B cell (primary cell): ENCODE measurements around the gene MAGEH1. TPM values are rescaled to one million over a fixed set of nuclear protein-coding genes. Genes with fewer than 3 reads are reported as not detected.
A peak's percentile ranks its signal among the peaks of the same experiment; 100 is the strongest.

Source experiments
- ATAC-seq: fragments of 200-7000 bp; cut with Tn5 transposase; one replicate; pipeline ENCODE4 v1.10.0; 2021; ENCODE audit warnings: low read depth, mild to moderate bottlenecking, moderate number of reproducible peaks, moderate library complexity
- CTCF ChIA-PET: fragments of 350-600 bp; sonication (Branson Sonifier 250); formaldehyde crosslinking; loops from one replicate; lab custom pipeline; 2021; ENCODE audit warnings: antibody characterized with exemption, inconsistent platforms; lab: Charles Lee
- POLR2A ChIA-PET: fragments of 350-600 bp; sonication (Branson Sonifier 250); formaldehyde crosslinking; loops from one replicate; lab custom pipeline; 2021; ENCODE audit warnings: antibody characterized with exemption; lab: Charles Lee
- DNase-seq: peaks from one replicate; pipeline ENCODE4 v3.0.0; 2013
- H2AFZ ChIP-seq: 2 replicates; pipeline ENCODE4 v1.6.1; 2012; ENCODE audit warnings: mild to moderate bottlenecking, low read depth, low read length; ENCODE audit not compliant: insufficient read depth, poor library complexity, severe bottlenecking
- H3K27ac ChIP-seq, 2 donors: 1 replicate in 1 of 2; 2 replicates in 1 of 2; pipeline ENCODE4 v1.5.1; 2012 to 2013; ENCODE audit warnings: low read length in 2 of 2, mild to moderate bottlenecking in 2 of 2, moderate library complexity in 1 of 2
- H3K27me3 ChIP-seq, 4 experiments: fragments of 200-600 bp in 1 of 4; sonication (generic) in 1 of 4; replicated peaks in 1 of 4; 1 replicate in 2 of 4; 2 replicates in 2 of 4; pipeline versions ENCODE4 v1.6.1 to v1.7.0; 2013 to 2016; ENCODE audit warnings: low read length in 3 of 4, mild to moderate bottlenecking in 2 of 4, mixed read lengths in 1 of 4, moderate library complexity in 1 of 4; ENCODE audit not compliant: insufficient read depth in 4 of 4, control insufficient read depth in 3 of 4; ENCODE audit errors: control extremely low read depth in 1 of 4
- H3K36me3 ChIP-seq, 2 experiments: replicated peaks in 1 of 2; 1 replicate in 1 of 2; 2 replicates in 1 of 2; pipeline versions ENCODE4 v1.6.1 to v1.7.1; 2013; ENCODE audit warnings: low read length in 1 of 2; ENCODE audit not compliant: insufficient read depth in 2 of 2, control insufficient read depth in 1 of 2; ENCODE audit errors: control extremely low read depth in 1 of 2, extremely low read depth in 1 of 2
- H3K4me1 ChIP-seq, 2 donors: fragments of 200-600 bp in 1 of 2; sonication (generic) in 1 of 2; 1 replicate in 1 of 2; 2 replicates in 1 of 2; pipeline versions ENCODE4 v1.5.1 to v1.6.1; 2013 to 2017; ENCODE audit warnings: low read length in 2 of 2; ENCODE audit not compliant: control insufficient read depth in 2 of 2, insufficient read depth in 2 of 2
- H3K4me2 ChIP-seq: replicated peaks from 2 replicates; pipeline ENCODE3; 2012; ENCODE audit warnings: mild to moderate bottlenecking, low read depth, low read length; ENCODE audit not compliant: poor library complexity, severe bottlenecking
- H3K4me3 ChIP-seq, 5 experiments: fragments of 200-600 bp in 1 of 5; sonication (generic) in 1 of 5; 1 replicate in 3 of 5; 2 replicates in 2 of 5; pipeline versions ENCODE4 v1.5.1 to v1.7.0; 2011 to 2016; ENCODE audit warnings: low read length in 4 of 5, mild to moderate bottlenecking in 4 of 5, low read depth in 2 of 5, control low read depth in 1 of 5, moderate library complexity in 1 of 5; ENCODE audit not compliant: insufficient read depth in 1 of 5; ENCODE audit errors: control extremely low read depth in 1 of 5, extremely low read depth in 1 of 5
- H3K79me2 ChIP-seq: fragments of 200-600 bp; sonication (generic); one replicate; pipeline ENCODE4 v1.6.0; 2016; ENCODE audit warnings: low read length; ENCODE audit not compliant: control insufficient read depth, insufficient read depth
- H3K9ac ChIP-seq: fragments of 200-600 bp; sonication (generic); 2 replicates; pipeline ENCODE4 v1.6.1; 2017; ENCODE audit warnings: mild to moderate bottlenecking, low read length, moderate library complexity
- H3K9me3 ChIP-seq, 3 donors: one replicate each; pipeline versions ENCODE4 v1.6.1 to v1.7.1; 2013; ENCODE audit warnings: low read length in 2 of 3; ENCODE audit not compliant: control insufficient read depth in 2 of 3, insufficient read depth in 1 of 3; ENCODE audit errors: control extremely low read depth in 1 of 3
- H4K20me1 ChIP-seq: 2 replicates; pipeline ENCODE4 v1.6.0; 2012; ENCODE audit warnings: mild to moderate bottlenecking, low read length; ENCODE audit not compliant: insufficient read depth, control insufficient read depth, poor library complexity, severe bottlenecking
- H3K27ac Mint-ChIP-seq: one replicate; pipeline ENCODE4 v1.8.0; 2021; ENCODE audit warnings: mixed read lengths
- H3K27me3 Mint-ChIP-seq: one replicate; pipeline ENCODE4 v1.8.0; 2021; ENCODE audit warnings: mixed read lengths
- H3K4me1 Mint-ChIP-seq: one replicate; pipeline ENCODE4 v1.8.0; 2021; ENCODE audit warnings: mixed read lengths
- H3K4me3 Mint-ChIP-seq: one replicate; pipeline ENCODE4 v1.8.0; 2021; ENCODE audit warnings: mixed read lengths
- H3K9me3 Mint-ChIP-seq: one replicate; pipeline ENCODE4 v1.8.0; 2022; ENCODE audit warnings: mixed read lengths; ENCODE audit not compliant: insufficient read depth
- EZH2 ChIP-seq: IDR thresholded peaks from 2 replicates; pipeline ENCODE4 v1.6.1; 2012; ENCODE audit warnings: borderline replicate concordance, low read depth, mild to moderate bottlenecking, moderate library complexity, low read length; ENCODE audit not compliant: insufficient read depth, poor library complexity, severe bottlenecking
- WGBS: methylation state at CpG from one replicate; pipeline ENCODE4 v1.1.5; 2013; ENCODE audit warnings: missing lambda C conversion rate; ENCODE audit not compliant: insufficient coverage; 5-methylcytosine and 5-hydroxymethylcytosine counted together
- intact Hi-C: fragments of 100-400 bp; cut with micrococcal nuclease; formaldehyde crosslinking; loops from one replicate; pipeline ENCODE4 v1.10.0; 2022
- polyA plus RNA-seq: library from polyadenylated mRNA; depleted of rRNA; stranded (reverse); fragments of >200 nt; gene quantifications from 2 replicates; pipeline ENCODE4 v1.2.3, GENCODE V29; 2012
- total RNA-seq, 2 donors: library from RNA; stranded (reverse); fragments of 120-200 nt in 1 of 2; gene quantifications; 1 replicate in 1 of 2; 2 replicates in 1 of 2; pipeline versions ENCODE4 v1.2.3 to v1.2.4, GENCODE V29; 2013 to 2022
- TF ChIP-seq, protein P1 (sequence below): fragments of 200-600 bp; IDR thresholded peaks from one replicate; pipeline ENCODE4 v1.8.0; 2022; ENCODE audit warnings: antibody characterized with exemption, mild to moderate bottlenecking

The MAGEH1 gene
- total and polyA plus RNA-seq, 2 donors (not counting 1 experiment from before 2014, with no cell fraction given), result 10.2 to 13.6 TPM

DNA sequence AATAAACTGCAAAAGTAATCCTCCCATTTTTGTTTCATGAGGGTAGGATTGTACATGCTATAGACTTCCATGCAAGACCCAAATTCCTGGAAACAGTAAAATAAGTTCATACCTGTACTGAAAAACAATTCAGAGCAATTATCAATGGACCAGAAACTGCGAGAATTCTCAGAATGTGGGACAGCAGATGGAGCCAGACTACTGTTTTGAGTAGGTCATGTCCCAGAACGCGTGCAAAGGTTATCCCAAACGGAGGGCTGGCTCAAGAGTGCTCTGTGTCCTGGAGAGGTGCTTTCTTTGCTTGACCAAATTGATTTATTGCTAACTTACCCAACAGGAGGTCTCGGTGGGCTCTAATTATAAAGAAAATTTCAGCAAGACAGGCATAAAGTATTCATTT is 1.7 kb upstream of the MAGEH1 start:
- H3K9me3 Mint-ChIP-seq, result no peaks in the 10 kb centered on the region
- ChIA-PET POLR2A (no interaction called here), CTCF (no interaction called here)
- WGBS, result no CpG with 5 or more reads among the region's 5 CpGs
- Histone ChIP-seq H3K27ac (no peak overlapping the region), H3K9ac (no peak overlapping the region), H3K4me3 (no peak overlapping the region), H3K9me3 (no peaks in the 10 kb centered on the region), H3K4me1 (peaks cover 6 to 8% of the 10 kb centered on the region in 2 donors), H3K4me2 (no peak overlapping the region), H2AFZ (no peak overlapping the region), H3K79me2 (no peaks in the 10 kb centered on the region), H4K20me1 (no peaks in the 10 kb centered on the region), H3K36me3 (no peaks in the 10 kb centered on the region), H3K27me3 (no peaks in the 10 kb centered on the region)
- no peak overlapping the region for H3K27ac Mint-ChIP-seq
- peaks cover 18% of the 10 kb centered on the region for H3K4me1 Mint-ChIP-seq
- no peak overlapping the region for H3K4me3 Mint-ChIP-seq
- TF ChIP-seq, protein P1, sequence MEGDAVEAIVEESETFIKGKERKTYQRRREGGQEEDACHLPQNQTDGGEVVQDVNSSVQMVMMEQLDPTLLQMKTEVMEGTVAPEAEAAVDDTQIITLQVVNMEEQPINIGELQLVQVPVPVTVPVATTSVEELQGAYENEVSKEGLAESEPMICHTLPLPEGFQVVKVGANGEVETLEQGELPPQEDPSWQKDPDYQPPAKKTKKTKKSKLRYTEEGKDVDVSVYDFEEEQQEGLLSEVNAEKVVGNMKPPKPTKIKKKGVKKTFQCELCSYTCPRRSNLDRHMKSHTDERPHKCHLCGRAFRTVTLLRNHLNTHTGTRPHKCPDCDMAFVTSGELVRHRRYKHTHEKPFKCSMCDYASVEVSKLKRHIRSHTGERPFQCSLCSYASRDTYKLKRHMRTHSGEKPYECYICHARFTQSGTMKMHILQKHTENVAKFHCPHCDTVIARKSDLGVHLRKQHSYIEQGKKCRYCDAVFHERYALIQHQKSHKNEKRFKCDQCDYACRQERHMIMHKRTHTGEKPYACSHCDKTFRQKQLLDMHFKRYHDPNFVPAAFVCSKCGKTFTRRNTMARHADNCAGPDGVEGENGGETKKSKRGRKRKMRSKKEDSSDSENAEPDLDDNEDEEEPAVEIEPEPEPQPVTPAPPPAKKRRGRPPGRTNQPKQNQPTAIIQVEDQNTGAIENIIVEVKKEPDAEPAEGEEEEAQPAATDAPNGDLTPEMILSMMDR, result no peak
- intact Hi-C loops, result no loop called here
- ATAC-seq (no peak), DNase-seq (no peak)
- peaks cover 9% of the 10 kb centered on the region for H3K27me3 Mint-ChIP-seq

DNA sequence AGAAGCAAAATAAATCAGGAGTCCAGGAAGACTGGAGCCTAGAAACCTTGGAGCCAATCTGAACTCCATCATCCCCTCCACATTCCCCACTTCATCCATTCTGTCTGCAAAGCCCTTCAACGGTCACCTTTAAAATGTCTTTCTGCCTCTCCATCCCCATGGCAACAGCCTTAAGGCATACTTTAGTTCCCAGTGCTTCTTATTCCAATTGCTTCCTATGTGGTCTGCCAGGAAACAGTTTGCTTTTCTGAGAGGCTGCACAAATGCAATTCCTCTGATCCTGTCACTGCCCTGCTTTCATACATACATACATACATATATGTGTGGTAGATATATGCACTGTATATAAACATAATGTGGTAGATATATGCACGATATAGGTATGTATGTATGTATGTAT is 786 bp upstream of the MAGEH1 start:
- TF ChIP-seq EZH2, result no peak
- TF ChIP-seq, protein P1, result no peak
- 50% methylated on average over 1 of the region's 2 CpGs for WGBS
- no peak for ATAC-seq
- Histone ChIP-seq H3K79me2 (no peaks in the 10 kb centered on the region), H3K4me2 (peak overlapping the region; percentile 78), H3K4me1 (peaks cover 6 to 8% of the 10 kb centered on the region in 2 donors), H3K27me3 (no peaks in the 10 kb centered on the region), H3K4me3 (peak overlapping the region in 2 of 5 experiments; percentile 65 to 68), H3K9me3 (no peaks in the 10 kb centered on the region), H3K27ac (no peak overlapping the region), H2AFZ (peak overlapping the region; percentile 76), H3K9ac (peak overlapping the region; percentile 72), H4K20me1 (no peaks in the 10 kb centered on the region), H3K36me3 (no peaks in the 10 kb centered on the region)
- H3K4me3 Mint-ChIP-seq, result peak overlapping the region; percentile 95
- intact Hi-C loops, result no loop called here
- no peaks in the 10 kb centered on the region for H3K9me3 Mint-ChIP-seq
- H3K27me3 Mint-ChIP-seq, result peaks cover 3% of the 10 kb centered on the region
- CTCF ChIA-PET, result interaction anchor here (1.1 to 2.1 kb wide), 2 partner anchors 38 to 267 kb away, joined by 8 to 17 read pairs; partner anchors contain the start of genes RRAGB and USP51
- POLR2A ChIA-PET, result interaction anchor here (1.1 to 1.7 kb wide), 2 partner anchors 38 to 782 kb away, joined by 3 to 10 read pairs; partner anchors contain the start of gene USP51
- no peak overlapping the region for H3K27ac Mint-ChIP-seq
- peaks cover 18% of the 10 kb centered on the region for H3K4me1 Mint-ChIP-seq
- DNase-seq, result peak; percentile 2
